ENCODE data around the gene ACO2. TPM values are rescaled to one million over a fixed set of nuclear protein-coding genes. Genes with fewer than 3 reads are reported as not detected.
"Not testable (repeated sequence)": the region's sequence is repeated elsewhere in the genome, so short reads cannot be mapped to it uniquely, and the experiment has no call there.

Gene ACO2
- total RNA-seq, 5 donors from 2014 or later (not counting 1 experiment from before 2014, with no cell fraction given): 72.0 to 82.2 (median 77.0) TPM

DNA sequence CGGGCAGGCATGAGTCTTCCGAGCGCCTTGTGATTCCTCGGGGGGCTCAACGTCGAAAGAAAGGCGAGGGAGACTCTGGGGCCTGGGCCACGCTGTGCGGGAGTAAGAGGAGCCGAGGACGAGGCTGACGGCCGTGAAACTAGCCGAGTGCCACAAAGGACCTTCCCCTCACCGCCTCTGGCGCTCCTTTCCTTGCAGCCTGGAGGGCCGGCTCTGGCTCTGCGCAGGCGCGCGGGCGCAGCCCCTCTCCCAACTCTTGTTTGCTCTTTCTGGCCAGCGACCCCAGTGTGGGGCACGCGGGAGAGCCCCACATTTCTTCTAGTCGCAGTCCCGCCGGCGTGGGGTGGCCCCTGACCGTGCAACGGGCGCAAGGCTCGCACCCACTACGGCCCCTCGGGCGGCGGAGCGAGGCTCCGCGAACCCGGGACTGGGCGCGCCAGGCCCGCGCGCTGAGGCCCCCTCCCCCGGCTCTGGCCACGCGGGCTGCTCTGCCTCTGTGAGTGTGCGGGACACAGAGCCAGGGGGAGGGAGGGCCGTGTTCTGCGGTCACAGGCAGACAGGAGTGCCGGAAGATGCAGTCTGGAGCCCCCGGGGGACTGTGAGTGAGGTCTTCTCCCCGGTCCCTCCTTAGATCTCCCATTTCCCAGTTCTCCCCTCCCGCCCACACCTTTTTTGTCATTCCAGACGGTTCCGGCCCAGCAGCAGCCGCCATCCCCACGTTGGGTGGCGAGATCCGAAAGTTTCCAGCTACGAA lies 21.3 kb upstream of the ACO2 start:
- Histone ChIP-seq H3K36me3 (ENCODE audit: control insufficient read depth in 2 of 2, extremely low read depth in 1 of 2, insufficient read depth in 1 of 2, low read length in 1 of 2) (no peaks in the 10 kb centered on the region), H3K4me3 (ENCODE audit: control insufficient read depth in 1 of 2, extremely low read depth in 1 of 2, low read length in 1 of 2) (peak overlapping the region; percentile 70 to 86), H3K27me3 (replicated peaks in 1 of 2; ENCODE audit: control insufficient read depth in 2 of 2, extremely low read depth in 1 of 2, insufficient read depth in 2 of 2, low read length in 1 of 2) (no peaks in the 10 kb centered on the region), H3K4me1 (ENCODE audit: control insufficient read depth in 1 of 2, extremely low read depth in 1 of 2, insufficient read depth in 2 of 2, low read length in 2 of 2) (peaks cover 8 to 34% of the 10 kb centered on the region in 2 experiments), H3K9me3 (no peaks in the 10 kb centered on the region), H3K27ac (ENCODE audit: low read length) (peak overlapping the region; percentile 96)
- under 1% methylated on average over 61 of the region's 63 CpGs for WGBS (ENCODE audit: insufficient coverage)
- peak; percentile 4 to 17 (median 10) for ATAC-seq (replicated peaks in 1 of 4)
- Mint-ChIP-seq H3K36me3 (no peaks in the 10 kb centered on the region), H3K27ac (peak overlapping the region; percentile 92 to 93), H3K4me3 (peak overlapping the region; percentile 89 to 99 (median 89)), H3K4me1 (peaks cover 22 to 35% (median 24%) of the 10 kb centered on the region in 3 donors), H3K9me3 (no peaks in the 10 kb centered on the region), H3K27me3 (no peaks in the 10 kb centered on the region)
- DNase-seq: peak in 30 of 35 experiments; percentile 3 to 69 (median 34)
- ChIA-PET POLR2A (interaction anchor here (1.1 to 2.6 kb wide), 5 partner anchors 21 to 66 kb away, joined by 5 to 25 read pairs (median 13); partner anchors contain the start of genes ACO2 (in 2 of the 2), PHF5A (in 2 of the 2) and TEF (in 1 of the 2)), CTCF (interaction anchor here in 1 of 2 donors (0.6 to 1.5 kb wide), 5 partner anchors 21 to 142 kb away, joined by 3 to 8 read pairs (median 5); partner anchors contain the start of genes ACO2, PHF5A, PMM1 and POLR3H)

DNA sequence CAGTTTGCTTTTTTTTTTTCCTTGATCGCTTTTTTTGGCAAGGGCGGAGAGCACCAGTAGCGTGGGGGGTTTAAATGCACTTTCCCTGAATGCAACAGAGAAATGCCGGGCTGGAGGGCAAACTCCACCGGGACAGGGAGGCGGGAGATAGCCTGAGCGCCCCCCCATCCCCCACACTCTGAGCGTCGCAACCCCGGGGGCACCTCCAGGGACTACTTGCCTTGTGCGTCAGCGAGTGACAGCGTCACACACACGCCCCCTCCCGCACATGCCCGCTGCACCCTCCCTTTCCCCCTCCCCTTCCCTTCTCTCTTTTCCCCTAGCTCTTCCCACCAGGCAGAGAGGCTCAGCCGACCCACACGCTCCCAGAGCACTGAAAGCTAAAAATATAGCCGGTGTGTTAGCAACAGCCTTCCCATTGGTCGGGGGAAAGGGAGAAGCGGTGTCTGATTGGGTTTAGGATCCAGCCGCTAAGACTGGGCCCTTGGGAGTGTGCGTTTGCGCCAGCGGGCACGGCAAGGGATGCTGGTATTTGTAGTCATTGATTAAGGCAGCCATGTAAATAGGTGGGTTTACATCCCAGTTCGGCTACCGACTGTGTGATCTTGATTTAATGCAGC lies 20.6 kb upstream of the ACO2 start:
- ChIA-PET POLR2A (interaction anchor here (0.6 to 2.0 kb wide), 5 partner anchors 20 to 385 kb away, joined by 3 to 13 read pairs (median 5); partner anchors contain the start of genes TEF (in 2 of the 2), ACO2 (in 1 of the 2) and PHF5A (in 1 of the 2)), CTCF (interaction anchor here in 1 of 2 donors (0.6 to 1.5 kb wide), 5 partner anchors 20 to 141 kb away, joined by 3 to 8 read pairs (median 5); partner anchors contain the start of genes ACO2, PHF5A, PMM1 and POLR3H)
- Histone ChIP-seq H3K36me3 (ENCODE audit: control insufficient read depth in 2 of 2, extremely low read depth in 1 of 2, insufficient read depth in 1 of 2, low read length in 1 of 2) (no peaks in the 10 kb centered on the region), H3K27me3 (replicated peaks in 1 of 2; ENCODE audit: control insufficient read depth in 2 of 2, extremely low read depth in 1 of 2, insufficient read depth in 2 of 2, low read length in 1 of 2) (no peaks in the 10 kb centered on the region), H3K9me3 (no peaks in the 10 kb centered on the region), H3K27ac (ENCODE audit: low read length) (peak overlapping the region; percentile 96), H3K4me1 (ENCODE audit: control insufficient read depth in 1 of 2, extremely low read depth in 1 of 2, insufficient read depth in 2 of 2, low read length in 2 of 2) (peaks cover 8 to 33% of the 10 kb centered on the region in 2 experiments), H3K4me3 (ENCODE audit: control insufficient read depth in 1 of 2, extremely low read depth in 1 of 2, low read length in 1 of 2) (peak overlapping the region; percentile 70 to 86)
- Mint-ChIP-seq H3K27me3 (no peaks in the 10 kb centered on the region), H3K4me1 (peaks cover 16 to 28% (median 17%) of the 10 kb centered on the region in 3 donors), H3K9me3 (no peaks in the 10 kb centered on the region), H3K4me3 (peak overlapping the region; percentile 89 to 99 (median 89)), H3K27ac (peak overlapping the region; percentile 88 to 93), H3K36me3 (no peaks in the 10 kb centered on the region)
- peak; percentile 69 to 74 (median 70) for ATAC-seq (replicated peaks in 1 of 4)
- DNase-seq: peak; percentile 76 to 95 (median 87)
- WGBS (ENCODE audit: insufficient coverage): 2% methylated on average over 16 of the region's 28 CpGs

DNA sequence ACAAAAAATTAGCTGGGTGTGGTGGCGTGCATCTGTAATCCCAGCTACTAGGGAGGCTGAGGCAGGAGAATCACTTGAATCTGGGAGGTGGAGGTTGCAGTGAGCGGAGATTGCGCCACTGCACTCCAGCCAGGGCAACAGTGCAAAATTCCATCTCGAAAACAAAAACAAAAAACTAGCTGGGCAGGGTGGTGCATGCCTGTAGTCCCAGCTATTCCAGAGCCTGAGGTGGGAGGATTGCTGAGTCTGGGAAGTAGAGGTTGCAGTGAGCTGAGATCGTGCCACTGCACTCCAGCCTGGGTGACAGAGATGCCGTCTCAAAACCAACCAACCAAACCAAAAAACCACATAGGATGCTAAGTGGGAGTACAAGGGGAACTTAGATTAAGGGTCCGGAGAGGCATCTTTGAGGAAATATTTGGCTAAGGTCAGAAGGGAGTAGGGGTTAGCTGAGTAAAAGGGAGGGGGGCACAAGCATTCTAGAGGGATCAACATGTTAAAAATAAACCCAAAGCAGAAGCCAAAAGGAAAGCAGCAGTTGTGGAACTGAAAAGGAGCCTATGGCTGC lies 10.7 kb upstream of the ACO2 start:
- WGBS (ENCODE audit: insufficient coverage): 100% methylated on average over 4 of the region's 7 CpGs
- no peak for ATAC-seq (replicated peaks in 1 of 4)
- Histone ChIP-seq H3K27ac (ENCODE audit: low read length) (no peak overlapping the region), H3K27me3 (replicated peaks in 1 of 2; ENCODE audit: control insufficient read depth in 2 of 2, extremely low read depth in 1 of 2, insufficient read depth in 2 of 2, low read length in 1 of 2) (no peaks in the 10 kb centered on the region), H3K4me1 (ENCODE audit: control insufficient read depth in 1 of 2, extremely low read depth in 1 of 2, insufficient read depth in 2 of 2, low read length in 2 of 2) (no peaks in the 10 kb centered on the region), H3K9me3 (no peaks in the 10 kb centered on the region), H3K36me3 (ENCODE audit: control insufficient read depth in 2 of 2, extremely low read depth in 1 of 2, insufficient read depth in 1 of 2, low read length in 1 of 2) (peaks cover 2 to 50% of the 10 kb centered on the region in 2 donors), H3K4me3 (ENCODE audit: control insufficient read depth in 1 of 2, extremely low read depth in 1 of 2, low read length in 1 of 2) (no peak overlapping the region)
- Mint-ChIP-seq H3K27me3 (no peaks in the 10 kb centered on the region), H3K9me3 (no peaks in the 10 kb centered on the region), H3K4me1 (peaks cover 0 to 6% (median 2%) of the 10 kb centered on the region in 3 donors), H3K36me3 (peaks cover 14% of the 10 kb centered on the region), H3K4me3 (no peak overlapping the region), H3K27ac (no peak overlapping the region)
- CTCF ChIA-PET: no interaction called here
- no peak for DNase-seq
- POLR2A ChIA-PET: interaction anchor here in 1 of 2 donors (0.7 kb wide), 1 partner anchor 118 kb away, joined by 3 read pairs; no protein-coding TSS in a partner anchor

DNA sequence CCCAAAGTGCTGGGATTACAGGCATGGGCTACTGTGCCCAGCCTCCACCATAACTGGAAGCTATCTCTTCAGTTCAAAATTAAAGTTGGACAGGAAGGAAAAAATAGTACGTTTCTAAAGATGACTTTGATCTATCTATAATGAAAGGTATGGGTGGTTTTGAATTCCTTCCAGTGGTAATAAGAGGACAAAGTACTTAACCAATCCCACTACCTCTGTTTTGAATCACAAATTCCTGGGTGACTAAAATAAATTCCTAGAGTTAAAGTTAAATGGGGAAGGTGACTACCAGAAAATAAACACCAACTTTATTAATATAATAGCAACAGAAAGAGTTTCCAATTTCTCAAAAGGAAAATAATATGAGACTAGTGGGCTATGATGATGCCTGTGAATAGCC lies 9.5 kb upstream of the ACO2 start:
- H3K4me1 ChIP-seq (ENCODE audit: control insufficient read depth in 1 of 2, extremely low read depth in 1 of 2, insufficient read depth in 2 of 2, low read length in 2 of 2): no peaks in the 10 kb centered on the region
- no peaks in the 10 kb centered on the region for H3K27me3 ChIP-seq (replicated peaks in 1 of 2; ENCODE audit: control insufficient read depth in 2 of 2, extremely low read depth in 1 of 2, insufficient read depth in 2 of 2, low read length in 1 of 2)
- H3K4me1 Mint-ChIP-seq: peaks cover 0 to 12% (median 5%) of the 10 kb centered on the region in 3 donors
- peaks cover 7 to 58% of the 10 kb centered on the region in 2 donors for H3K36me3 ChIP-seq (ENCODE audit: control insufficient read depth in 2 of 2, extremely low read depth in 1 of 2, insufficient read depth in 1 of 2, low read length in 1 of 2)
- ChIA-PET CTCF (no interaction called here), POLR2A (no interaction called here)
- H3K4me3 Mint-ChIP-seq: no peak overlapping the region
- peaks cover 21% of the 10 kb centered on the region for H3K36me3 Mint-ChIP-seq
- no peaks in the 10 kb centered on the region for H3K9me3 ChIP-seq
- no peak for DNase-seq
- no peak for ATAC-seq (replicated peaks in 1 of 4)
- no peaks in the 10 kb centered on the region for H3K27me3 Mint-ChIP-seq
- no peaks in the 10 kb centered on the region for H3K9me3 Mint-ChIP-seq
- no CpG with 5 or more reads among the region's 1 CpG for WGBS (ENCODE audit: insufficient coverage)
- H3K27ac ChIP-seq (ENCODE audit: low read length): no peak overlapping the region
- H3K4me3 ChIP-seq (ENCODE audit: control insufficient read depth in 1 of 2, extremely low read depth in 1 of 2, low read length in 1 of 2): no peak overlapping the region
- H3K27ac Mint-ChIP-seq: no peak overlapping the region

DNA sequence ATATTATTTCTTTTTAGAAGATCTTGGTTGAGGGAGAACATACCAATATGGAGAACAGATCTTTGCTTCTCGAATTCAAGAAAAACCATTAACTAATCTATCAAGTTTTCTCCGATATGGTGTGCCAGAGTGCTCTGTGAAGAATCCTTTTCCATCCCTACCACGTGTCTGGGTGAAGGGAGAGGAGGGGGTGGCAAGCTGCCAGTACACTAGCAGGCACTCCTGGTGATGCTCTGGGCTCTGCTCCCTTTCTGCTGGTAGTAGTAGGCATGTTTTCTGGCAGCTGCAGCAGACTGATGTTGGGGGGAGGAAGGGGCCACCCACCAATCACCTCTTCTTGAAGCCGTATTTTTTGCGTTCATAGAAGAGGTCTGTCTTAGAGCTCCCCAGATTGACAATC lies 8.8 kb upstream of the ACO2 start:
- H3K27me3 ChIP-seq (replicated peaks in 1 of 2; ENCODE audit: control insufficient read depth in 2 of 2, extremely low read depth in 1 of 2, insufficient read depth in 2 of 2, low read length in 1 of 2); H3K4me3 Mint-ChIP-seq; DNase-seq; POLR2A ChIA-PET; H3K9me3 ChIP-seq; H3K4me3 ChIP-seq (ENCODE audit: control insufficient read depth in 1 of 2, extremely low read depth in 1 of 2, low read length in 1 of 2); H3K4me1 ChIP-seq (ENCODE audit: control insufficient read depth in 1 of 2, extremely low read depth in 1 of 2, insufficient read depth in 2 of 2, low read length in 2 of 2); H3K27ac ChIP-seq (ENCODE audit: low read length); H3K9me3 Mint-ChIP-seq; ATAC-seq (replicated peaks in 1 of 4); H3K27ac Mint-ChIP-seq; H3K27me3 Mint-ChIP-seq: not testable (repeated sequence)
- WGBS (ENCODE audit: insufficient coverage): no CpG with 5 or more reads among the region's 5 CpGs
- peaks cover 7 to 65% of the 10 kb centered on the region in 2 donors for H3K36me3 ChIP-seq (ENCODE audit: control insufficient read depth in 2 of 2, extremely low read depth in 1 of 2, insufficient read depth in 1 of 2, low read length in 1 of 2)
- CTCF ChIA-PET: interaction anchor here in 1 of 2 donors (0.6 kb wide), 1 partner anchor 54 kb away, joined by 3 read pairs; no protein-coding TSS in a partner anchor
- peaks cover 0 to 17% (median 7%) of the 10 kb centered on the region in 3 donors for H3K4me1 Mint-ChIP-seq
- H3K36me3 Mint-ChIP-seq: peaks cover 28% of the 10 kb centered on the region

DNA sequence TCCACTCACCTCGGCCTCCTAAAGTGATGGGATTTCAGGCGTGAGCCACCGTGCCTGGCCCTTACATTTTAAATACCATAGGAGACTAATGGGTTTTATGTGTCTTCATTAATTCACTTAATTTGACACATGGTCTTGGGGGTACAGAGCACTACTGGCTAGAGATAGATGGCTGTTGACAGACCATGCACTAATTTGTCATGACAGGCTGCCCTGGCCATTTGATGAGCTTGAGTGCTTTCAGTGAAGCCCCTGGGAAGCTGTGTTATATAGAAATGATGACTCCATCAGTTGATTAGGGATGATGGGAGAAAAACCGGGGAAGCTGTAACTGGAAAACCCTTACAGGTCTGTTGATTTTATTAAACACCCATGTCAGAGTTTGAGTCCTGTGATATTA lies 7.0 kb upstream of the ACO2 start:
- no peaks in the 10 kb centered on the region for H3K9me3 ChIP-seq
- H3K27ac Mint-ChIP-seq: no peak overlapping the region
- peaks cover 35% of the 10 kb centered on the region for H3K36me3 Mint-ChIP-seq
- H3K4me3 Mint-ChIP-seq: no peak overlapping the region
- ChIA-PET POLR2A (interaction anchor here in 1 of 2 donors (0.7 to 0.8 kb wide), 2 partner anchors 30 to 192 kb away, joined by 4 to 6 read pairs; no protein-coding TSS in a partner anchor), CTCF (no interaction called here)
- ATAC-seq (replicated peaks in 1 of 4) (no peak), DNase-seq (no peak)
- H3K4me1 Mint-ChIP-seq: peaks cover under 1 to 21% (median 13%) of the 10 kb centered on the region in 3 donors
- peaks cover 7 to 82% of the 10 kb centered on the region in 2 donors for H3K36me3 ChIP-seq (ENCODE audit: control insufficient read depth in 2 of 2, extremely low read depth in 1 of 2, insufficient read depth in 1 of 2, low read length in 1 of 2)
- WGBS (ENCODE audit: insufficient coverage): no CpG with 5 or more reads among the region's 4 CpGs
- H3K27me3 Mint-ChIP-seq: no peaks in the 10 kb centered on the region
- H3K4me1 ChIP-seq (ENCODE audit: control insufficient read depth in 1 of 2, extremely low read depth in 1 of 2, insufficient read depth in 2 of 2, low read length in 2 of 2): peaks cover 0 to 6% of the 10 kb centered on the region in 2 experiments
- no peak overlapping the region for H3K4me3 ChIP-seq (ENCODE audit: control insufficient read depth in 1 of 2, extremely low read depth in 1 of 2, low read length in 1 of 2)
- H3K9me3 Mint-ChIP-seq: no peaks in the 10 kb centered on the region
- no peaks in the 10 kb centered on the region for H3K27me3 ChIP-seq (replicated peaks in 1 of 2; ENCODE audit: control insufficient read depth in 2 of 2, extremely low read depth in 1 of 2, insufficient read depth in 2 of 2, low read length in 1 of 2)
- no peak overlapping the region for H3K27ac ChIP-seq (ENCODE audit: low read length)

Data from T-cell (primary cell).